Endometrial microvascular endothelial cells (primary cell): ENCODE measurements around the gene EXO1. TPM values are rescaled to one million over a fixed set of nuclear protein-coding genes. Genes with fewer than 3 reads are reported as not detected.
"Not testable (repeated sequence)": the region's sequence is repeated elsewhere in the genome, so short reads cannot be mapped to it uniquely, and the experiment has no call there.

ENCODE experiments used
- in situ Hi-C: cut with HindIII; loops from 2 replicates; pipeline ENCODE4 v1.10.0; 2017; ENCODE audit warnings: low sequenced_read_pairs, low pct_unique_long_range_greater_than_20kb; ENCODE audit errors: inconsistent ontology term
- total RNA-seq: library from RNA; depleted of rRNA; stranded (reverse); fragments of >200 nt; gene quantifications from one replicate; pipeline ENCODE4 v1.2.3, GENCODE V29; 2015; ENCODE audit errors: inconsistent ontology term

Gene EXO1
- 12.3 TPM for total RNA-seq

- in situ Hi-C loops, result no loop called here
Observed at GRCh38 chr1:241847796-241848685, at the start of gene EXO1. TSS of gene EXO1 (plus strand) at chr1:241848204. CDS start at chr1:241850426, 2,222 bp downstream.

GRCh38 chr1:241799416-241799815 lies 48.6 kb upstream of the EXO1 start:
- in situ Hi-C loops, result no loop called here

GRCh38 chr1:241800640-241801039 lies 47.4 kb upstream of the EXO1 start:
- in situ Hi-C loops, result no loop called here

- in situ Hi-C loops, result no loop called here
Observed at GRCh38 chr1:241802863-241803262, 45.1 kb upstream of the EXO1 start.

- in situ Hi-C loops, result not testable (repeated sequence)
Observed at GRCh38 chr1:241804706-241805105, 43.3 kb upstream of the EXO1 start.

GRCh38 chr1:241808265-241808664 lies 39.7 kb upstream of the EXO1 start:
- in situ Hi-C loops, result no loop called here

- in situ Hi-C loops, result no loop called here
Observed at GRCh38 chr1:241810769-241811405, 37.1 kb upstream of the EXO1 start.

GRCh38 chr1:241813768-241814320 lies 34.2 kb upstream of the EXO1 start:
- in situ Hi-C loops, result no loop called here

- in situ Hi-C loops, result no loop called here
Observed at GRCh38 chr1:241816008-241816407, 32.0 kb upstream of the EXO1 start.

GRCh38 chr1:241817331-241817792 lies 30.6 kb upstream of the EXO1 start:
- in situ Hi-C loops, result no loop called here

- in situ Hi-C loops, result no loop called here
Observed at GRCh38 chr1:241817956-241818612, 29.9 kb upstream of the EXO1 start.

GRCh38 chr1:241819340-241819866 lies 28.6 kb upstream of the EXO1 start:
- in situ Hi-C loops, result no loop called here

GRCh38 chr1:241821363-241821762 lies 26.6 kb upstream of the EXO1 start:
- in situ Hi-C loops, result no loop called here

GRCh38 chr1:241822846-241823245 lies 25.2 kb upstream of the EXO1 start:
- in situ Hi-C loops, result no loop called here

GRCh38 chr1:241823925-241824324 lies 24.1 kb upstream of the EXO1 start:
- in situ Hi-C loops, result no loop called here

GRCh38 chr1:241825581-241825980 lies 22.4 kb upstream of the EXO1 start:
- in situ Hi-C loops, result no loop called here

- in situ Hi-C loops, result not testable (repeated sequence)
Observed at GRCh38 chr1:241826613-241827012, 21.4 kb upstream of the EXO1 start.

GRCh38 chr1:241827264-241827663 lies 20.7 kb upstream of the EXO1 start:
- in situ Hi-C loops, result no loop called here

GRCh38 chr1:241828463-241829021 lies 19.5 kb upstream of the EXO1 start:
- in situ Hi-C loops, result no loop called here
